ENCODE data around the gene SH3BP5.

DNA sequence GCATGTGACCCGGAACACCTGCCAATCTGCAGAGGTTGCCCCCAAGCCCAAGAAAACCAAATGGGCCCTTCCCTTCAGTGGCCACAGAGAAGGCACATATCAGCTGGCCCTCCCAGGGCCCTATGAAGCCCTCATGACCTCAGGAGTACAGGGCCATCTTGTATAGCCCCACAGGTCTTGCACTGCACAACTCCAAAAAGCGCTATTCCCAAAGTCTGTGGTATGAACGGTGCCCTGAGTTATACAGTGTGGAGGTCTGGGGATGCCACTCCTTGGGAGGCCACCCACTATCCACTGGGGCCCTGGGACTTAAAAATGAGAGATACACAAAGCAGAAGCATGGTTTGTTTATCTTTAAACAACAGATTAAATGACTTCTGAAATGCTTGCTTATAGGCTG lies 64.9 kb downstream of the SH3BP5 start:
- no peak for TF ChIP-seq TAF1 (IDR thresholded peaks at IDR 0.05; ENCODE audit: low read depth)
- TF ChIP-seq, protein P1, sequence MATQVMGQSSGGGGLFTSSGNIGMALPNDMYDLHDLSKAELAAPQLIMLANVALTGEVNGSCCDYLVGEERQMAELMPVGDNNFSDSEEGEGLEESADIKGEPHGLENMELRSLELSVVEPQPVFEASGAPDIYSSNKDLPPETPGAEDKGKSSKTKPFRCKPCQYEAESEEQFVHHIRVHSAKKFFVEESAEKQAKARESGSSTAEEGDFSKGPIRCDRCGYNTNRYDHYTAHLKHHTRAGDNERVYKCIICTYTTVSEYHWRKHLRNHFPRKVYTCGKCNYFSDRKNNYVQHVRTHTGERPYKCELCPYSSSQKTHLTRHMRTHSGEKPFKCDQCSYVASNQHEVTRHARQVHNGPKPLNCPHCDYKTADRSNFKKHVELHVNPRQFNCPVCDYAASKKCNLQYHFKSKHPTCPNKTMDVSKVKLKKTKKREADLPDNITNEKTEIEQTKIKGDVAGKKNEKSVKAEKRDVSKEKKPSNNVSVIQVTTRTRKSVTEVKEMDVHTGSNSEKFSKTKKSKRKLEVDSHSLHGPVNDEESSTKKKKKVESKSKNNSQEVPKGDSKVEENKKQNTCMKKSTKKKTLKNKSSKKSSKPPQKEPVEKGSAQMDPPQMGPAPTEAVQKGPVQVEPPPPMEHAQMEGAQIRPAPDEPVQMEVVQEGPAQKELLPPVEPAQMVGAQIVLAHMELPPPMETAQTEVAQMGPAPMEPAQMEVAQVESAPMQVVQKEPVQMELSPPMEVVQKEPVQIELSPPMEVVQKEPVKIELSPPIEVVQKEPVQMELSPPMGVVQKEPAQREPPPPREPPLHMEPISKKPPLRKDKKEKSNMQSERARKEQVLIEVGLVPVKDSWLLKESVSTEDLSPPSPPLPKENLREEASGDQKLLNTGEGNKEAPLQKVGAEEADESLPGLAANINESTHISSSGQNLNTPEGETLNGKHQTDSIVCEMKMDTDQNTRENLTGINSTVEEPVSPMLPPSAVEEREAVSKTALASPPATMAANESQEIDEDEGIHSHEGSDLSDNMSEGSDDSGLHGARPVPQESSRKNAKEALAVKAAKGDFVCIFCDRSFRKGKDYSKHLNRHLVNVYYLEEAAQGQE (IDR thresholded peaks at IDR 0.05; ENCODE audit: low read depth) = no peak
- no peak for TF ChIP-seq EGR1 (IDR thresholded peaks at IDR 0.05)
- TF ChIP-seq NFIC (IDR thresholded peaks at IDR 0.05) = no peak
- TF ChIP-seq, protein P2, sequence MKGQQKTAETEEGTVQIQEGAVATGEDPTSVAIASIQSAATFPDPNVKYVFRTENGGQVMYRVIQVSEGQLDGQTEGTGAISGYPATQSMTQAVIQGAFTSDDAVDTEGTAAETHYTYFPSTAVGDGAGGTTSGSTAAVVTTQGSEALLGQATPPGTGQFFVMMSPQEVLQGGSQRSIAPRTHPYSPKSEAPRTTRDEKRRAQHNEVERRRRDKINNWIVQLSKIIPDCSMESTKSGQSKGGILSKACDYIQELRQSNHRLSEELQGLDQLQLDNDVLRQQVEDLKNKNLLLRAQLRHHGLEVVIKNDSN (IDR thresholded peaks at IDR 0.05) = no peak
- TF ChIP-seq FOXM1 (IDR thresholded peaks at IDR 0.05; ENCODE audit: borderline replicate concordance, low read depth) = no peak
- TF ChIP-seq EP300 (IDR thresholded peaks at IDR 0.05; ENCODE audit: borderline replicate concordance) = no peak
- TF ChIP-seq, protein P3, sequence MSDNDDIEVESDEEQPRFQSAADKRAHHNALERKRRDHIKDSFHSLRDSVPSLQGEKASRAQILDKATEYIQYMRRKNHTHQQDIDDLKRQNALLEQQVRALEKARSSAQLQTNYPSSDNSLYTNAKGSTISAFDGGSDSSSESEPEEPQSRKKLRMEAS (IDR thresholded peaks at IDR 0.05) = no peak

Measured in Ishikawa (cell line).